GM12873 (cell line): ENCODE results near the gene CCDC12.
A peak's percentile ranks its signal among the peaks of the same experiment; 100 is the strongest.

ENCODE experiments used
- TF ChIP-seq, protein P1 (sequence below): IDR thresholded peaks from 2 replicates; pipeline ENCODE4 v1.5.1; 2012; ENCODE audit warnings: low read depth, mild to moderate bottlenecking, moderate library complexity, low read length, control low read depth; ENCODE audit not compliant: insufficient read depth; ENCODE audit errors: missing control alignments

CCDC12 gene

GRCh38 chr3:46927718-46928073 lies 48.8 kb downstream of the CCDC12 start:
- TF ChIP-seq, protein P1, sequence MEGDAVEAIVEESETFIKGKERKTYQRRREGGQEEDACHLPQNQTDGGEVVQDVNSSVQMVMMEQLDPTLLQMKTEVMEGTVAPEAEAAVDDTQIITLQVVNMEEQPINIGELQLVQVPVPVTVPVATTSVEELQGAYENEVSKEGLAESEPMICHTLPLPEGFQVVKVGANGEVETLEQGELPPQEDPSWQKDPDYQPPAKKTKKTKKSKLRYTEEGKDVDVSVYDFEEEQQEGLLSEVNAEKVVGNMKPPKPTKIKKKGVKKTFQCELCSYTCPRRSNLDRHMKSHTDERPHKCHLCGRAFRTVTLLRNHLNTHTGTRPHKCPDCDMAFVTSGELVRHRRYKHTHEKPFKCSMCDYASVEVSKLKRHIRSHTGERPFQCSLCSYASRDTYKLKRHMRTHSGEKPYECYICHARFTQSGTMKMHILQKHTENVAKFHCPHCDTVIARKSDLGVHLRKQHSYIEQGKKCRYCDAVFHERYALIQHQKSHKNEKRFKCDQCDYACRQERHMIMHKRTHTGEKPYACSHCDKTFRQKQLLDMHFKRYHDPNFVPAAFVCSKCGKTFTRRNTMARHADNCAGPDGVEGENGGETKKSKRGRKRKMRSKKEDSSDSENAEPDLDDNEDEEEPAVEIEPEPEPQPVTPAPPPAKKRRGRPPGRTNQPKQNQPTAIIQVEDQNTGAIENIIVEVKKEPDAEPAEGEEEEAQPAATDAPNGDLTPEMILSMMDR, result no peak

GRCh38 chr3:46926871-46927717 lies 49.5 kb downstream of the CCDC12 start:
- TF ChIP-seq, protein P1, result no peak

DNA sequence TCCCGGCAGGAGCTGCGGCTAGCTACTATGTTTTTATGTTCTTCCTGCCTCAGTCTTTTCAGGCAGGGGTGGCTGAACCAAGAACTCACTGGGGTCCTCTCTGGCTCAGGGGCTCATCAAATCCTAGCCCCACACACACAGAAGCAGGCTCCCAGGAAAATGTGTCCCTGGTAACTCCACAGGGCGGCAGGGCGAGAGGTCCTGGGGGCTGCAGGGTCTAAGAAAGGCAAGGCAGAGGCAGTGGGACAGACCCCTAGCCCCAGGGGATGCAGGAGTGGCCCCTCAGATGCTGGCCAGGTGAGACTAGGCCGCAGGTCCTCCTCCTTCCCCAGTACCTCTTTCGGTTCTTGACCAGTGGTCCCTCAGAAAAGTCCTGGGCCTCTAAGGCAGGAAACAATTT lies 50.1 kb downstream of the CCDC12 start:
- TF ChIP-seq, protein P1, result no peak

- TF ChIP-seq, protein P1, result no peak
Observed at GRCh38 chr3:46926039-46926438, 50.5 kb downstream of the CCDC12 start.

DNA sequence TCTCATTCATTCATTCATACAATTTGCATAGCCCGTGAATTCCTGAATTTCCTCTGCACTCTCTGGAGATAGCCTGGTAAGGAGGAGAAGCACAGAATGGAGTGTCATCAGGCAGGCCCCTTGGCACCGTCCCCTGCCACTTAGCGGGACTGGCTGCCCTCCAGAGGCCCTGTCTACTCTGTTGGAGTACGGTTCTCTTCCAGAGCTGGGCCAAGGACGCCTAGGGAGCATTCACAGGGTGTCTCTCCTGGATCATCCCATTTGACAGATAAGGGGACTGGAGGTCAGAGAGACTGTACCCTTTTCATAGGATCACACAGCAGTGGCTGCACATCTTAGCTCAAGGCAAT lies 51.0 kb downstream of the CCDC12 start:
- TF ChIP-seq, protein P1, result no peak

GRCh38 chr3:46924921-46925584 lies 51.5 kb downstream of the CCDC12 start:
- TF ChIP-seq, protein P1, result no peak

DNA sequence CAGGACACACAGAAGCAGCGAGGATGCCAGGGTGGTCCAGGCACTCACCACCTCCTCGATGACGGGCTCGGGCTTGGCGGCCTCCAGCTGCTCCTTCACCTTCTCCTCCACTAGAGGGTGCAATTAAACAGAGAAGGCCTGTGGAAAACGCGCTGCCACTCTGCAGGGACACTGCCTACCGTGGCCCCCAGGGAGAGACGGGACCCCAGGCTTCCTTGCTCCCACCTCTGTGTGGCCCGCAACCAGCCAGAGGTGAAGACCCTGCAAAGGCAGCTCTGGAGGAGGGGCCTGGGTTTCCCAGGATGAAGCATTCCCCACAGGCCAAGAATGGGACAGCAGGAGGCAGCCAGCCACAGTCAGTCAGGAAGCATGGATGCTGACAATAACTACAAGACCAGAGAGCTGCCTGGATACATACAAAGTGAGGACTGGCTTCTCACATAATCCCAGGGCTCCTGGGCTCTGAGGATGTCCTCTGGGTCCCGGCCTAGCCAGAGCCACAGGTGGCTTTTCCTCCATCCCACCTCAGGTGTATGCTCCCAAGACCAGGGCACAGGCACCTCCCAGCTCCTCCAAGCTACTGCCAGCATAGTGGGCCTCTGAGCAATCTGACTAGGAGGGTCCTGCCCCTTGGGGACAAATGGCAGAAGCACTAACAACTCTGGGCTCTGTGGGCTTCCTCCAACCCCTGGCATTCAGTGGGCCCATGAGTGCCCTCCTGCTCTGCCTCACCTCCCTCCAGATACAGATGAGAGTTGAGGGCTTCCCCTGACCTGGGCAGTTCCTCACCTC lies 52.8 kb downstream of the CCDC12 start:
- TF ChIP-seq, protein P1, result peak; percentile 69
